ENCODE results near the gene ACY1. TPM values are rescaled to one million over a fixed set of nuclear protein-coding genes. Genes with fewer than 3 reads are reported as not detected.
"Not testable (repeated sequence)": the region's sequence is repeated elsewhere in the genome, so short reads cannot be mapped to it uniquely, and the experiment has no call there.

ACY1 gene
- total RNA-seq, 1 donor from 2014 or later = 95.8 TPM

- no peak overlapping the region for H3K4me3 ChIP-seq (ENCODE audit: low read depth, low read length)
- DNase-seq (ENCODE audit: low read depth) = no peak
- no peak for TF ChIP-seq CTCF (conservative IDR thresholded peaks at IDR 0.05; ENCODE audit: low read depth, low read length)
These were observed 45.2 kb downstream of the ACY1 start for GRCh38 chr3:52028572-52028971.

GRCh38 chr3:52029053-52029452, 45.7 kb downstream of the ACY1 start:
- no peak for TF ChIP-seq CTCF (conservative IDR thresholded peaks at IDR 0.05; ENCODE audit: low read depth, low read length)
- DNase-seq (ENCODE audit: low read depth) = no peak
- H3K4me3 ChIP-seq (ENCODE audit: low read depth, low read length) = no peak overlapping the region

- H3K4me3 ChIP-seq (ENCODE audit: low read depth, low read length) = no peak overlapping the region
- no peak for DNase-seq (ENCODE audit: low read depth)
- no peak for TF ChIP-seq CTCF (conservative IDR thresholded peaks at IDR 0.05; ENCODE audit: low read depth, low read length)
These were observed 46.2 kb downstream of the ACY1 start for GRCh38 chr3:52029535-52029934.

- H3K4me3 ChIP-seq (ENCODE audit: low read depth, low read length) = no peak overlapping the region
- TF ChIP-seq CTCF (conservative IDR thresholded peaks at IDR 0.05; ENCODE audit: low read depth, low read length) = no peak
These were observed 47.5 kb downstream of the ACY1 start for GRCh38 chr3:52030714-52031310.

GRCh38 chr3:52031896-52032295, 48.6 kb downstream of the ACY1 start:
- H3K4me3 ChIP-seq (ENCODE audit: low read depth, low read length) = no peak overlapping the region
- no peak for TF ChIP-seq CTCF (conservative IDR thresholded peaks at IDR 0.05; ENCODE audit: low read depth, low read length)
- no peak for DNase-seq (ENCODE audit: low read depth)

More at GRCh38 chr3:52030714-52031310, 47.5 kb downstream of the ACY1 start:
- DNase-seq (ENCODE audit: low read depth) = no peak

GRCh38 chr3:52032702-52033408, 49.5 kb downstream of the ACY1 start:
- no peak for TF ChIP-seq CTCF (conservative IDR thresholded peaks at IDR 0.05; ENCODE audit: low read depth, low read length)
- H3K4me3 ChIP-seq (ENCODE audit: low read depth, low read length) = no peak overlapping the region
- DNase-seq (ENCODE audit: low read depth) = no peak

GRCh38 chr3:52033748-52034147, 50.4 kb downstream of the ACY1 start:
- H3K4me3 ChIP-seq (ENCODE audit: low read depth, low read length); DNase-seq (ENCODE audit: low read depth): not testable (repeated sequence)
